Heart left ventricle (tissue), 13 donors: ENCODE data around the gene CSRP2.

ENCODE experiments used
- POLR2A ChIP-seq, 2 donors: fragments of 450-650 bp; IDR thresholded peaks; one replicate each; pipeline ENCODE4 v1.6.1; 2017; ENCODE audit warnings: antibody characterized with exemption in 2 of 2, mild to moderate bottlenecking in 2 of 2, moderate library complexity in 2 of 2
- TF ChIP-seq, protein P1 (sequence below), 12 donors: fragments of 200-600 bp; sonication (generic) in 4 of 12; IDR thresholded peaks; one replicate each; pipeline versions ENCODE4 v1.5.0 to v1.8.0; 2018 to 2022; ENCODE audit warnings: antibody characterized with exemption in 12 of 12, mild to moderate bottlenecking in 5 of 12
- donor health status: ischemic (EF 13 %, LVEDD 7.1; RV severe dilation, severe dysfunction).
- donor health status: DM: no; HTN: yes; CAD: no.
- donor health status: DM: no; HTN: no; CAD: no.
- donor health status: ischemic (EF 25% LVEDD 6.9; RV normal size, moderate dysfunction).
- donor health status: ischemic (EF 25% LVEDD 5.7; RV mildly dilated, moderate dysfunction).
- donor health status: ischemic (EF 35%, LVEDD 5.7; RV mildly dilated, moderate dysfunction).
- donor health status: nonischemic (EF 11% LVEDD 7.7; RV severe dilation, severe dysfunction).
- donor health status: DM: yes; HTN: yes; CAD: no.
- donor health status: PGD.
- donor health status: ischemic (EF 29% LVEDD 5.4; RV normal size, mild dysfunction).
- donor health status: nonischemic (EF 23%, LVEDD 6.1; RV moderate dilation, normal function).

DNA sequence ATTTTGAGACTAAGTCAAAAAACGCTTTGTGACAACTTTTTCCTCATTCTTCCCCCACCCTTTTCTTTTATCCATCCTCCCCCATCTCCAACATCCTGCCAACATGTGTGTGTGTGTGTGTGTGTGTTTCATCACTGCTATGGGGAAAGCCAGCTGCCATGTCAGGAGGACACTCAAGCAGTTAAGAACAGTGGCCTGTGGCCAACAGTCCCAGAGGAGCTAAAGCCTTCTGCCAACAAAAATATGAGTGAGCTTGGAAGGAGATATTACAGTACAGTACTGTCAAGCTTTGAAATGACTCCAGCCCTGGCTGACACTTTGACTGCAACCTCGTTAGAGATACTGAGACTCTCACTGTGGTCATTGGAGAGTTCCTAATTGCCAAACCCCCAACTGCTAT is 5.0 kb upstream of the CSRP2 start:
- TF ChIP-seq POLR2A (IDR thresholded peaks at IDR 0.05) = no peak
- TF ChIP-seq, protein P1, sequence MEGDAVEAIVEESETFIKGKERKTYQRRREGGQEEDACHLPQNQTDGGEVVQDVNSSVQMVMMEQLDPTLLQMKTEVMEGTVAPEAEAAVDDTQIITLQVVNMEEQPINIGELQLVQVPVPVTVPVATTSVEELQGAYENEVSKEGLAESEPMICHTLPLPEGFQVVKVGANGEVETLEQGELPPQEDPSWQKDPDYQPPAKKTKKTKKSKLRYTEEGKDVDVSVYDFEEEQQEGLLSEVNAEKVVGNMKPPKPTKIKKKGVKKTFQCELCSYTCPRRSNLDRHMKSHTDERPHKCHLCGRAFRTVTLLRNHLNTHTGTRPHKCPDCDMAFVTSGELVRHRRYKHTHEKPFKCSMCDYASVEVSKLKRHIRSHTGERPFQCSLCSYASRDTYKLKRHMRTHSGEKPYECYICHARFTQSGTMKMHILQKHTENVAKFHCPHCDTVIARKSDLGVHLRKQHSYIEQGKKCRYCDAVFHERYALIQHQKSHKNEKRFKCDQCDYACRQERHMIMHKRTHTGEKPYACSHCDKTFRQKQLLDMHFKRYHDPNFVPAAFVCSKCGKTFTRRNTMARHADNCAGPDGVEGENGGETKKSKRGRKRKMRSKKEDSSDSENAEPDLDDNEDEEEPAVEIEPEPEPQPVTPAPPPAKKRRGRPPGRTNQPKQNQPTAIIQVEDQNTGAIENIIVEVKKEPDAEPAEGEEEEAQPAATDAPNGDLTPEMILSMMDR (IDR thresholded peaks at IDR 0.05) = no peak
